BE2C (cell line): ENCODE measurements around the gene PAPPA.

Experiments used
- DNase-seq: peaks from one replicate; pipeline ENCODE4 v3.0.0-alpha.2; 2020
- H3K27me3 ChIP-seq: fragments of 250-450 bp; sonication (Bioruptor Pico); 2 replicates; pipeline ENCODE4 v1.5.1; 2020; ENCODE audit warnings: mild to moderate bottlenecking
- H3K36me3 ChIP-seq: fragments of 250-450 bp; sonication (Bioruptor Pico); 2 replicates; pipeline ENCODE4 v1.5.1; 2020; ENCODE audit warnings: mild to moderate bottlenecking
- H3K4me1 ChIP-seq: fragments of 250-450 bp; sonication (Bioruptor Pico); 2 replicates; pipeline ENCODE4 v1.5.1; 2020
- H3K4me3 ChIP-seq: 2 replicates; pipeline ENCODE4 v1.5.1; 2011; ENCODE audit warnings: low read depth, low read length
- H3K9me3 ChIP-seq: fragments of 250-450 bp; sonication (Bioruptor Pico); 2 replicates; pipeline ENCODE4 v1.5.1; 2020
- CTCF ChIP-seq: IDR thresholded peaks from 2 replicates; pipeline ENCODE4 v1.5.1; 2012; ENCODE audit warnings: mild to moderate bottlenecking, low read depth, low read length

PAPPA gene

GRCh38 chr9:116362493-116362892 lies 208.9 kb downstream of the PAPPA start:
- DNase-seq, result no peak
- peaks cover 5% of the 10 kb centered on the region; the same call in 1 of the 2 replicates for H3K36me3 ChIP-seq
- no peaks in the 10 kb centered on the region for H3K27me3 ChIP-seq
- no peaks in the 10 kb centered on the region for H3K4me1 ChIP-seq
- no peak overlapping the region for H3K4me3 ChIP-seq
- no peaks in the 10 kb centered on the region for H3K9me3 ChIP-seq
- no peak for TF ChIP-seq CTCF

GRCh38 chr9:116365056-116365471 lies 211.5 kb downstream of the PAPPA start:
- Histone ChIP-seq H3K27me3 (no peaks in the 10 kb centered on the region), H3K9me3 (no peaks in the 10 kb centered on the region), H3K36me3 (peaks cover 5% of the 10 kb centered on the region), H3K4me3 (no peak overlapping the region), H3K4me1 (peaks cover 2% of the 10 kb centered on the region; the same call in 1 of the 2 replicates)
- TF ChIP-seq CTCF, result no peak
- DNase-seq, result peak; percentile 38

GRCh38 chr9:116366241-116366640 lies 212.7 kb downstream of the PAPPA start:
- Histone ChIP-seq H3K9me3 (no peaks in the 10 kb centered on the region), H3K27me3 (no peaks in the 10 kb centered on the region), H3K4me3 (no peak overlapping the region), H3K4me1 (peaks cover 2% of the 10 kb centered on the region; the same call in 1 of the 2 replicates), H3K36me3 (peaks cover 5% of the 10 kb centered on the region)
- no peak for TF ChIP-seq CTCF
- no peak for DNase-seq

GRCh38 chr9:116368680-116369079 lies 215.1 kb downstream of the PAPPA start:
- H3K4me3 ChIP-seq, result no peak overlapping the region
- H3K9me3 ChIP-seq, result no peaks in the 10 kb centered on the region
- H3K4me1 ChIP-seq, result peaks cover 2% of the 10 kb centered on the region; the same call in 1 of the 2 replicates
- DNase-seq, result no peak
- peaks cover 4% of the 10 kb centered on the region for H3K36me3 ChIP-seq
- TF ChIP-seq CTCF, result no peak
- no peaks in the 10 kb centered on the region for H3K27me3 ChIP-seq

- H3K9me3 ChIP-seq, result no peaks in the 10 kb centered on the region
- no peak overlapping the region for H3K4me3 ChIP-seq
- DNase-seq, result peak; percentile 25
- no peak for TF ChIP-seq CTCF
- no peaks in the 10 kb centered on the region; the same call in none of the 2 replicates for H3K36me3 ChIP-seq
- H3K27me3 ChIP-seq, result no peaks in the 10 kb centered on the region
- peaks cover 2% of the 10 kb centered on the region; the same call in 1 of the 2 replicates for H3K4me1 ChIP-seq
Measured at GRCh38 chr9:116369706-116370105, 216.1 kb downstream of the PAPPA start.

- Histone ChIP-seq H3K9me3 (no peaks in the 10 kb centered on the region), H3K27me3 (no peaks in the 10 kb centered on the region), H3K4me1 (peaks cover 2% of the 10 kb centered on the region; the same call in 1 of the 2 replicates), H3K36me3 (no peaks in the 10 kb centered on the region; the same call in none of the 2 replicates), H3K4me3 (no peak overlapping the region)
- DNase-seq, result no peak
- TF ChIP-seq CTCF, result no peak
Measured at GRCh38 chr9:116370556-116370955, 217.0 kb downstream of the PAPPA start.
